PC-9 (cell line): Measurements from ENCODE around the gene CD226. TPM values are rescaled to one million over a fixed set of nuclear protein-coding genes. Genes with fewer than 3 reads are reported as not detected.

Experiments
- BruUV-seq: library from RNA; stranded (reverse); fragments of 400-500 nt; replicated peaks from 2 replicates; lab custom pipeline; 2021; lab: Mats Ljungman, UMichigan
- CTCF ChIA-PET: fragments of 300-600 bp; sonication (Branson Sonifier 250); formaldehyde crosslinking; loops from one replicate; lab custom pipeline; 2022; ENCODE audit warnings: antibody characterized with exemption; lab: Charles Lee
- POLR2A ChIA-PET: fragments of 300-600 bp; sonication (Branson Sonifier 250); formaldehyde crosslinking; loops from one replicate; lab custom pipeline; 2022; ENCODE audit warnings: antibody characterized with exemption; ENCODE audit not compliant: unreplicated experiment; lab: Charles Lee
- DNase-seq, 2 experiments: peaks; one replicate each; pipeline versions ENCODE4 v3.0.0 to v3.0.0-alpha.2; 2015 to 2022; ENCODE audit warnings: mixed read lengths in 1 of 2
- H2AFZ ChIP-seq: fragments of 200-600 bp; sonication (generic); 2 replicates; pipeline ENCODE4 v1.8.1; 2017; ENCODE audit warnings: antibody characterized with exemption
- H3F3A ChIP-seq: fragments of 200-600 bp; sonication (generic); 2 replicates; pipeline ENCODE4 v1.8.1; 2017; ENCODE audit warnings: antibody characterized with exemption, mild to moderate bottlenecking, low read depth; ENCODE audit not compliant: insufficient read depth
- H3K27ac ChIP-seq: fragments of 200-600 bp; sonication (generic); 2 replicates; pipeline ENCODE4 v1.6.1; 2016; ENCODE audit warnings: mixed run types
- H3K27me3 ChIP-seq: fragments of 200-600 bp; sonication (generic); 2 replicates; pipeline ENCODE4 v1.6.1; 2016; ENCODE audit warnings: low read depth, mixed run types; ENCODE audit not compliant: insufficient read depth
- H3K36me3 ChIP-seq: fragments of 200-600 bp; sonication (generic); 2 replicates; pipeline ENCODE4 v1.6.1; 2016; ENCODE audit warnings: low read depth, mixed run types
- H3K4me1 ChIP-seq: fragments of 200-600 bp; sonication (generic); replicated peaks from 2 replicates; pipeline ENCODE4 v1.6.1; 2016; ENCODE audit warnings: mixed run types; ENCODE audit not compliant: insufficient read depth
- H3K4me2 ChIP-seq: fragments of 200-600 bp; sonication (generic); 2 replicates; pipeline ENCODE4 v1.6.1; 2017; ENCODE audit warnings: mixed run types
- H3K4me3 ChIP-seq: fragments of 200-600 bp; sonication (generic); 2 replicates; pipeline ENCODE4 v1.6.1; 2016; ENCODE audit warnings: mixed run types
- H3K79me2 ChIP-seq: fragments of 200-600 bp; sonication (generic); 2 replicates; pipeline ENCODE4 v1.6.1; 2017; ENCODE audit warnings: low read depth, mixed run types
- H3K9me2 ChIP-seq: fragments of 200-600 bp; sonication (generic); 2 replicates; pipeline ENCODE4 v1.8.1; 2017; ENCODE audit warnings: mild to moderate bottlenecking; ENCODE audit not compliant: insufficient read depth
- H3K9me3 ChIP-seq: fragments of 200-600 bp; sonication (generic); 2 replicates; pipeline ENCODE4 v1.8.1; 2016; ENCODE audit warnings: low read depth; ENCODE audit not compliant: insufficient read depth
- H4K20me1 ChIP-seq: fragments of 200-600 bp; sonication (generic); 2 replicates; pipeline ENCODE4 v1.8.1; 2017; ENCODE audit not compliant: insufficient read depth
- EZH2 ChIP-seq: fragments of 200-600 bp; sonication (generic); IDR thresholded peaks from 2 replicates; pipeline ENCODE4 v1.8.0; 2017; ENCODE audit warnings: antibody characterized with exemption, low read depth
- intact Hi-C: fragments of 100-400 bp; cut with micrococcal nuclease; formaldehyde crosslinking; loops from one replicate; pipeline ENCODE4 v1.10.0; 2022; ENCODE audit not compliant: unreplicated experiment
- total RNA-seq: library from RNA; stranded (reverse); gene quantifications from 2 replicates; pipeline ENCODE4 v1.2.3, GENCODE V29; 2021
- TF ChIP-seq, protein P1 (sequence below): fragments of 200-600 bp; sonication (generic); conservative IDR thresholded peaks from 2 replicates; pipeline ENCODE4 v1.6.1; 2017; ENCODE audit warnings: mixed run types, antibody characterized with exemption, mild to moderate bottlenecking, moderate library complexity

Gene CD226
- total RNA-seq, 1 experiment from 2014 or later: 0.13 TPM

DNA sequence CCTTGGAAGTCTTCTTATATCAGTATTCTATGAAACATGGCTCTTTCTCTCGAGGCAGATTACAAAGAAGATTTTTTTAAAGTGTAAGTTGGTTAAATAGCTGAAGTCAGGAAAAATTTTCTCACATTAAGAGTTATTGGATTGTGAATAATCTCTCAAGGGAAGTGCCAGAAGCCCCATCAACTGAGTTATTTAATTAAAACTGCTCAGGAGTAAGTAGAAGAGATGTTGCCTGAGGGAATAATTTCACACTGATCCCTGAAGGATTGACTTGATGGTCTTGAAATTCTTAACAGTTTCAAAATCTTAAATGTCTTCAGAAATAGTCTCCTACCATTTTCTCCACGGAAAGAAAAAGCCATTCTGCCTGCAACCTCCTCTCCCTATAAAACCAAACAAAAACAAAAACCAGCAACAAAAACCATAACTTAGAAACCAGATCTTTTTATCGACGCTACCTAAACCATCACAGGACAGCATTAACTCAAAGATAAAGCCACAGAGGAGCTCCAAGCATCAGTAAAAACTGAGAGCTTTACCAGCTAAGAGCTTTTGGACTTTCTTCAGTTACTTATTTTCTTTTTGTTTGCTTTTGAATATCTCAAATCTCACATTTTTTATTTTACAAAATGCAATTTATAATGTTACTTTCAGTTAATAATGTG, 12.9 kb downstream of the CD226 start:
- TF ChIP-seq, protein P1, sequence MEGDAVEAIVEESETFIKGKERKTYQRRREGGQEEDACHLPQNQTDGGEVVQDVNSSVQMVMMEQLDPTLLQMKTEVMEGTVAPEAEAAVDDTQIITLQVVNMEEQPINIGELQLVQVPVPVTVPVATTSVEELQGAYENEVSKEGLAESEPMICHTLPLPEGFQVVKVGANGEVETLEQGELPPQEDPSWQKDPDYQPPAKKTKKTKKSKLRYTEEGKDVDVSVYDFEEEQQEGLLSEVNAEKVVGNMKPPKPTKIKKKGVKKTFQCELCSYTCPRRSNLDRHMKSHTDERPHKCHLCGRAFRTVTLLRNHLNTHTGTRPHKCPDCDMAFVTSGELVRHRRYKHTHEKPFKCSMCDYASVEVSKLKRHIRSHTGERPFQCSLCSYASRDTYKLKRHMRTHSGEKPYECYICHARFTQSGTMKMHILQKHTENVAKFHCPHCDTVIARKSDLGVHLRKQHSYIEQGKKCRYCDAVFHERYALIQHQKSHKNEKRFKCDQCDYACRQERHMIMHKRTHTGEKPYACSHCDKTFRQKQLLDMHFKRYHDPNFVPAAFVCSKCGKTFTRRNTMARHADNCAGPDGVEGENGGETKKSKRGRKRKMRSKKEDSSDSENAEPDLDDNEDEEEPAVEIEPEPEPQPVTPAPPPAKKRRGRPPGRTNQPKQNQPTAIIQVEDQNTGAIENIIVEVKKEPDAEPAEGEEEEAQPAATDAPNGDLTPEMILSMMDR: no peak
- no peak for TF ChIP-seq EZH2
- H3K4me3 ChIP-seq: no peak overlapping the region
- DNase-seq: no peak
- no peak overlapping the region for H3K27ac ChIP-seq
- no peaks in the 10 kb centered on the region for H3K79me2 ChIP-seq
- intact Hi-C loops: no loop called here
- H3K27me3 ChIP-seq: no peaks in the 10 kb centered on the region
- no TSS peak for BruUV-seq
- CTCF ChIA-PET: no interaction called here
- no peaks in the 10 kb centered on the region for H3K9me3 ChIP-seq
- no peaks in the 10 kb centered on the region for H3K9me2 ChIP-seq
- H3K36me3 ChIP-seq: no peaks in the 10 kb centered on the region
- H3K4me1 ChIP-seq: no peaks in the 10 kb centered on the region
- no peaks in the 10 kb centered on the region for H3F3A ChIP-seq
- H4K20me1 ChIP-seq: no peaks in the 10 kb centered on the region
- POLR2A ChIA-PET: no interaction called here
- H2AFZ ChIP-seq: no peak overlapping the region
- no peak overlapping the region for H3K4me2 ChIP-seq

DNA sequence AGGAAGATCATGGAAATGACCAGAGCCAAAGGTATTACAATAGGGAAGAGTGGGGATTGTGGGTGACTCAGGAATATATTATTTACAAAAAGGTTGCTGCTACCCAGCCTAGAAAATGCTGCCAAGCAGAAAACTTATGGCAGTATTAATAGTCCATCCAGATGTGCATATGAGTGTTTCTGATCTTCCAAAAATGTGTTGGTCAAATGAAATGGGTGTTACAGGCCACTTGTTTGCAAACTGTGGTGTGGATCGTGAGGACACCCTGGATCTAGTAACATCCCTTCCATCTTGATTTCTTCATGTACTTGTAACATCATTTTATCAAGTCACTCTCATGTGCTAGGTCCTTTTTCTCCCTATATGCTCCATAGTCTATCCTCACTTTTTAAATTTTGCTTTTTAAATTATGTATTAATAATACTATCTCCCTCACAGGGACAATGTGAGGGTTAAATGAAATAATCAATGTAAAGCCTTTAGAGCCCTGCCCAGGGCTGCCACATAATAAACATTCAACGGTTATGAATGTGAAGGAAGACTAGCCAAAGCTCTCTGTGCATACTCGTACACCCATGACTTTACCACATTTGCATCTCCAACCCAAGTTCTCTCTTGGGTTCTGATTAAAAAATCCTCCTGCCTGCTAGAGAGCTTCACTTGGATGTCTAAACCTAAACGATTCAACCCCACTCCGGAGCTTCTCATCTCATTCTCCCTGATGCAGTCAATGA, 18.5 kb downstream of the CD226 start:
- Histone ChIP-seq H3F3A (no peaks in the 10 kb centered on the region), H3K9me3 (no peaks in the 10 kb centered on the region), H3K27ac (no peak overlapping the region), H3K36me3 (no peaks in the 10 kb centered on the region), H3K79me2 (no peaks in the 10 kb centered on the region), H4K20me1 (no peaks in the 10 kb centered on the region), H2AFZ (no peak overlapping the region), H3K4me2 (no peak overlapping the region), H3K27me3 (no peaks in the 10 kb centered on the region), H3K4me3 (no peak overlapping the region), H3K4me1 (no peaks in the 10 kb centered on the region), H3K9me2 (no peaks in the 10 kb centered on the region)
- ChIA-PET POLR2A (no interaction called here), CTCF (no interaction called here)
- no TSS peak for BruUV-seq
- no peak for DNase-seq
- no peak for TF ChIP-seq EZH2
- TF ChIP-seq, protein P1: no peak
- intact Hi-C loops: no loop called here

DNA sequence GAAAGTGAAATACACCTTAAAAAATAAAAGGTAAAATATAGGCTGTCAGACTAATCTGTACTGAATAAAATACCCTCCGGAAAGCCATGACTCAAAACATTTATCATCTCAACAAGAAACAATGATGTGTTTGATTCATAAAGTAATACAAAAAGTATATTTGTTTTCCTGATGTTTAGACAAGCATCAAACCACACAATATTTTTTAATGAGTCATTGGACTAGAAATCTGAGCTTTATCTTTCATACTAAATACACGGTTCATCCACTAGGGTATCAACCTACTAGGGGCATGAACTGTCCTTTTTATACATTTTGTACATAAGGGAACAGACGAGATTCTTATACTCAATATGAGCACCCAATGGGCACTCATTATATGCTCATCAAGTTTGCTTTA, 31.3 kb downstream of the CD226 start:
- no peaks in the 10 kb centered on the region for H3K27me3 ChIP-seq
- no peaks in the 10 kb centered on the region for H3K4me1 ChIP-seq
- no peak overlapping the region for H3K4me3 ChIP-seq
- H3K9me3 ChIP-seq: no peaks in the 10 kb centered on the region
- POLR2A ChIA-PET: no interaction called here
- H3F3A ChIP-seq: no peaks in the 10 kb centered on the region
- no peaks in the 10 kb centered on the region for H4K20me1 ChIP-seq
- no peaks in the 10 kb centered on the region for H3K9me2 ChIP-seq
- H3K27ac ChIP-seq: no peak overlapping the region
- intact Hi-C loops: no loop called here
- no peaks in the 10 kb centered on the region for H3K36me3 ChIP-seq
- H3K79me2 ChIP-seq: no peaks in the 10 kb centered on the region
- DNase-seq: no peak
- no peak overlapping the region for H3K4me2 ChIP-seq
- CTCF ChIA-PET: no interaction called here
- no peak overlapping the region for H2AFZ ChIP-seq
- TF ChIP-seq, protein P1: no peak
- no peak for TF ChIP-seq EZH2
- BruUV-seq: no TSS peak
